Tibial nerve (tissue), 4 donors: ENCODE results near the gene MRE11.

Source experiments
- CTCF ChIP-seq, 5 experiments: fragments of 200-600 bp in 3 of 5; fragments of 450-650 bp in 2 of 5; sonication (generic) in 3 of 5; IDR thresholded peaks; one replicate each; pipeline ENCODE4 v1.5.1; 2016 to 2019; ENCODE audit warnings: antibody characterized with exemption in 5 of 5, mild to moderate bottlenecking in 3 of 5, moderate library complexity in 2 of 5
- EP300 ChIP-seq, 2 donors: sonication (generic); formaldehyde crosslinking; IDR thresholded peaks; one replicate each; pipeline ENCODE4 v1.6.1; 2017; ENCODE audit warnings: antibody characterized with exemption in 2 of 2, mild to moderate bottlenecking in 1 of 2
- POLR2A ChIP-seq, 2 donors: fragments of 450-650 bp; IDR thresholded peaks; one replicate each; pipeline ENCODE4 v1.6.1; 2017; ENCODE audit warnings: antibody characterized with exemption in 2 of 2, mild to moderate bottlenecking in 2 of 2, moderate library complexity in 2 of 2

GRCh38 chr11:94450048-94450447, 43.6 kb downstream of the MRE11 start:
- TF ChIP-seq CTCF (IDR thresholded peaks at IDR 0.05) (no peak), POLR2A (IDR thresholded peaks at IDR 0.05) (no peak), EP300 (IDR thresholded peaks at IDR 0.05) (no peak)
